ENCODE data around the gene ITGBL1.

ITGBL1 gene

GRCh38 chr13:101449790-101450748 lies 2.4 kb upstream of the ITGBL1 start:
- no peak for DNase-seq
- in situ Hi-C loops (cut with MboI; ENCODE audit: low pct_unique_long_range_greater_than_20kb, low sequenced_read_pairs), result no loop called here

- no peak for DNase-seq
- in situ Hi-C loops (cut with MboI; ENCODE audit: low pct_unique_long_range_greater_than_20kb, low sequenced_read_pairs), result no loop called here
Measured at GRCh38 chr13:101450749-101451130, 1.7 kb upstream of the ITGBL1 start.

- DNase-seq, result no peak
- in situ Hi-C loops (cut with MboI; ENCODE audit: low pct_unique_long_range_greater_than_20kb, low sequenced_read_pairs), result no loop called here
Measured at GRCh38 chr13:101451641-101452040, 834 bp upstream of the ITGBL1 start.

GRCh38 chr13:101453784-101454201 lies 1.3 kb downstream of the ITGBL1 start:
- DNase-seq, result no peak
- in situ Hi-C loops (cut with MboI; ENCODE audit: low pct_unique_long_range_greater_than_20kb, low sequenced_read_pairs), result no loop called here

GRCh38 chr13:101454767-101455166 lies 2.3 kb downstream of the ITGBL1 start:
- no peak for DNase-seq
- in situ Hi-C loops (cut with MboI; ENCODE audit: low pct_unique_long_range_greater_than_20kb, low sequenced_read_pairs), result no loop called here

GRCh38 chr13:101455863-101456262 lies 3.4 kb downstream of the ITGBL1 start:
- in situ Hi-C loops (cut with MboI; ENCODE audit: low pct_unique_long_range_greater_than_20kb, low sequenced_read_pairs), result no loop called here
- no peak for DNase-seq

GRCh38 chr13:101457176-101457575 lies 4.7 kb downstream of the ITGBL1 start:
- DNase-seq, result no peak
- in situ Hi-C loops (cut with MboI; ENCODE audit: low pct_unique_long_range_greater_than_20kb, low sequenced_read_pairs), result no loop called here

- no peak for DNase-seq
- in situ Hi-C loops (cut with MboI; ENCODE audit: low pct_unique_long_range_greater_than_20kb, low sequenced_read_pairs), result no loop called here
Measured at GRCh38 chr13:101465877-101466276, 13.4 kb downstream of the ITGBL1 start.

- in situ Hi-C loops (cut with MboI; ENCODE audit: low pct_unique_long_range_greater_than_20kb, low sequenced_read_pairs), result no loop called here
- no peak for DNase-seq
Measured at GRCh38 chr13:101467415-101467814, 14.9 kb downstream of the ITGBL1 start.

- no peak for DNase-seq
- in situ Hi-C loops (cut with MboI; ENCODE audit: low pct_unique_long_range_greater_than_20kb, low sequenced_read_pairs), result no loop called here
Measured at GRCh38 chr13:101473458-101473857, 21.0 kb downstream of the ITGBL1 start.

- no peak for DNase-seq
- in situ Hi-C loops (cut with MboI; ENCODE audit: low pct_unique_long_range_greater_than_20kb, low sequenced_read_pairs), result no loop called here
Measured at GRCh38 chr13:101474419-101474957, 22.0 kb downstream of the ITGBL1 start.

GRCh38 chr13:101475536-101475935 lies 23.1 kb downstream of the ITGBL1 start:
- no peak for DNase-seq
- in situ Hi-C loops (cut with MboI; ENCODE audit: low pct_unique_long_range_greater_than_20kb, low sequenced_read_pairs), result no loop called here

GRCh38 chr13:101481421-101481820 lies 28.9 kb downstream of the ITGBL1 start:
- in situ Hi-C loops (cut with MboI; ENCODE audit: low pct_unique_long_range_greater_than_20kb, low sequenced_read_pairs), result no loop called here
- DNase-seq, result no peak

- in situ Hi-C loops (cut with MboI; ENCODE audit: low pct_unique_long_range_greater_than_20kb, low sequenced_read_pairs), result no loop called here
- no peak for DNase-seq
Measured at GRCh38 chr13:101486708-101487437, 34.4 kb downstream of the ITGBL1 start.

- no peak for DNase-seq
- in situ Hi-C loops (cut with MboI; ENCODE audit: low pct_unique_long_range_greater_than_20kb, low sequenced_read_pairs), result no loop called here
Measured at GRCh38 chr13:101487438-101487830, 35.0 kb downstream of the ITGBL1 start.

- DNase-seq, result no peak
- in situ Hi-C loops (cut with MboI; ENCODE audit: low pct_unique_long_range_greater_than_20kb, low sequenced_read_pairs), result no loop called here
Measured at GRCh38 chr13:101488734-101489133, 36.3 kb downstream of the ITGBL1 start.

- no peak for DNase-seq
- in situ Hi-C loops (cut with MboI; ENCODE audit: low pct_unique_long_range_greater_than_20kb, low sequenced_read_pairs), result no loop called here
Measured at GRCh38 chr13:101489643-101490405, 37.3 kb downstream of the ITGBL1 start.

GRCh38 chr13:101490406-101491015 lies 38.0 kb downstream of the ITGBL1 start:
- in situ Hi-C loops (cut with MboI; ENCODE audit: low pct_unique_long_range_greater_than_20kb, low sequenced_read_pairs), result no loop called here

More at GRCh38 chr13:101490406-101491015, 38.0 kb downstream of the ITGBL1 start:
- no peak for DNase-seq

Measured in KBM-7 (cell line).